WTC11 (cell line): ENCODE data around the gene MOV10L1. TPM values are rescaled to one million over a fixed set of nuclear protein-coding genes. Genes with fewer than 3 reads are reported as not detected.

ENCODE experiments used
- ATAC-seq: fragments of 200-7000 bp; cut with Tn5 transposase; 2 replicates; pipeline ENCODE4 v1.10.0; 2021; ENCODE audit warnings: mild to moderate bottlenecking, moderate library complexity
- CTCF ChIA-PET: fragments of 300-600 bp; sonication (Branson Sonifier 250); formaldehyde crosslinking; loops from one replicate; lab custom pipeline; 2021; ENCODE audit warnings: antibody characterized with exemption; lab: Charles Lee
- POLR2A ChIA-PET: fragments of 350-600 bp; sonication (Branson Sonifier 250); formaldehyde crosslinking; loops from one replicate; lab custom pipeline; 2021; ENCODE audit warnings: antibody characterized with exemption; lab: Charles Lee
- DNase-seq: peaks from one replicate; pipeline ENCODE4 v3.0.0; 2021; ENCODE audit warnings: low spot score
- H3K27ac Mint-ChIP-seq: 2 replicates; pipeline ENCODE4 v1.8.0; 2021; ENCODE audit warnings: mixed read lengths
- H3K27me3 Mint-ChIP-seq: 2 replicates; pipeline ENCODE4 v1.8.0; 2021; ENCODE audit warnings: low read depth, mild to moderate bottlenecking, moderate library complexity, mixed read lengths
- H3K36me3 Mint-ChIP-seq: 2 replicates; pipeline ENCODE4 v1.8.0; 2021; ENCODE audit warnings: mixed read lengths
- H3K4me1 Mint-ChIP-seq: 2 replicates; pipeline ENCODE4 v1.8.0; 2022; ENCODE audit warnings: mixed read lengths
- H3K4me3 Mint-ChIP-seq: 2 replicates; pipeline ENCODE4 v1.8.0; 2021; ENCODE audit warnings: mild to moderate bottlenecking, moderate library complexity, mixed read lengths
- H3K9me3 Mint-ChIP-seq: 2 replicates; pipeline ENCODE4 v1.8.0; 2021; ENCODE audit warnings: mixed read lengths
- AFF4 ChIP-seq: sonication (generic); formaldehyde crosslinking; IDR thresholded peaks from 2 replicates; pipeline ENCODE4 v1.8.1; 2023; ENCODE audit warnings: mild to moderate bottlenecking, missing genetic modification reagents, borderline replicate concordance
- ATF3 ChIP-seq: sonication (generic); formaldehyde crosslinking; conservative IDR thresholded peaks from 2 replicates; pipeline ENCODE4 v1.8.1; 2022; ENCODE audit warnings: mild to moderate bottlenecking, missing genetic modification reagents
- CBFB ChIP-seq: sonication (generic); formaldehyde crosslinking; IDR thresholded peaks from 2 replicates; pipeline ENCODE4 v1.8.1; 2022; ENCODE audit warnings: mild to moderate bottlenecking, low read depth, missing genetic modification reagents
- CDX4 ChIP-seq: fragments of 250-450 bp; sonication (Bioruptor Pico); IDR thresholded peaks from 2 replicates; pipeline ENCODE4 v1.9.0; 2021; ENCODE audit warnings: moderate library complexity, mild to moderate bottlenecking, inconsistent platforms, borderline replicate concordance
- CTCF ChIP-seq: fragments of 200-600 bp; IDR thresholded peaks from 2 replicates; pipeline ENCODE4 v1.8.0; 2022; ENCODE audit warnings: antibody characterized with exemption
- ERG ChIP-seq: fragments of 250-450 bp; sonication (Bioruptor Pico); IDR thresholded peaks from 2 replicates; pipeline ENCODE4 v1.8.0; 2021; ENCODE audit warnings: mild to moderate bottlenecking
- ESRRA ChIP-seq: sonication (generic); formaldehyde crosslinking; IDR thresholded peaks from 2 replicates; pipeline ENCODE4 v1.8.1; 2022; ENCODE audit warnings: mild to moderate bottlenecking, missing genetic modification reagents, borderline replicate concordance
- ETV6 ChIP-seq: sonication (generic); formaldehyde crosslinking; IDR thresholded peaks from 2 replicates; pipeline ENCODE4 v1.8.1; 2022; ENCODE audit warnings: mild to moderate bottlenecking, missing genetic modification reagents
- FOXP1 ChIP-seq: sonication (generic); formaldehyde crosslinking; IDR thresholded peaks from 2 replicates; pipeline ENCODE4 v1.8.0; 2022; ENCODE audit warnings: missing genetic modification reagents, mild to moderate bottlenecking, moderate library complexity, borderline replicate concordance
- FOXP4 ChIP-seq: sonication (generic); formaldehyde crosslinking; IDR thresholded peaks from 2 replicates; pipeline ENCODE4 v1.8.0; 2022; ENCODE audit warnings: mild to moderate bottlenecking, missing genetic modification reagents
- IRF1 ChIP-seq: sonication (generic); formaldehyde crosslinking; IDR thresholded peaks from 2 replicates; pipeline ENCODE4 v1.8.0; 2023; ENCODE audit warnings: missing genetic modification reagents
- MLX ChIP-seq: sonication (generic); formaldehyde crosslinking; IDR thresholded peaks from 2 replicates; pipeline ENCODE4 v1.8.1; 2023; ENCODE audit warnings: mild to moderate bottlenecking, missing genetic modification reagents, moderate library complexity
- NFATC4 ChIP-seq: fragments of 250-450 bp; sonication (Bioruptor Pico); IDR thresholded peaks from 2 replicates; pipeline ENCODE4 v1.9.0; 2021; ENCODE audit warnings: mild to moderate bottlenecking
- NFE2L1 ChIP-seq: sonication (generic); formaldehyde crosslinking; IDR thresholded peaks from 2 replicates; pipeline ENCODE4 v1.8.1; 2023; ENCODE audit warnings: missing genetic modification reagents
- NFYB ChIP-seq: sonication (generic); formaldehyde crosslinking; conservative IDR thresholded peaks from 2 replicates; pipeline ENCODE4 v1.8.0; 2022; ENCODE audit warnings: low read depth, missing genetic modification reagents
- SP1 ChIP-seq: sonication (generic); formaldehyde crosslinking; conservative IDR thresholded peaks from 2 replicates; pipeline ENCODE4 v1.8.1; 2022; ENCODE audit warnings: missing genetic modification reagents
- TCF7 ChIP-seq: sonication (generic); formaldehyde crosslinking; IDR thresholded peaks from 2 replicates; pipeline ENCODE4 v1.8.0; 2022; ENCODE audit warnings: mild to moderate bottlenecking, low read depth, missing genetic modification reagents, moderate library complexity
- USF2 ChIP-seq: sonication (generic); formaldehyde crosslinking; IDR thresholded peaks from 2 replicates; pipeline ENCODE4 v1.8.1; 2023; ENCODE audit warnings: mild to moderate bottlenecking, missing genetic modification reagents, moderate library complexity
- ZNF416 ChIP-seq: fragments of 250-450 bp; sonication (Bioruptor Pico); IDR thresholded peaks from 2 replicates; pipeline ENCODE4 v1.9.0; 2021; ENCODE audit warnings: mild to moderate bottlenecking, inconsistent platforms
- ZNF425 ChIP-seq: fragments of 250-450 bp; sonication (Bioruptor Pico); conservative IDR thresholded peaks from 2 replicates; pipeline ENCODE4 v1.9.0; 2021; ENCODE audit warnings: mild to moderate bottlenecking
- total RNA-seq: library from RNA; stranded (reverse); gene quantifications from 3 replicates; pipeline ENCODE4 v1.2.3, GENCODE V29; 2021

Gene MOV10L1
- total RNA-seq, 1 experiment from 2014 or later, result not detected

GRCh38 chr22:50198624-50199017 is 108.8 kb downstream of the MOV10L1 start:
- Mint-ChIP-seq H3K27ac (no peak overlapping the region), H3K4me3 (no peak overlapping the region), H3K36me3 (peaks cover 9% of the 10 kb centered on the region), H3K27me3 (no peaks in the 10 kb centered on the region), H3K4me1 (peaks cover 12% of the 10 kb centered on the region), H3K9me3 (peaks cover 4% of the 10 kb centered on the region; the same call in 1 of the 2 replicates)
- TF ChIP-seq ETV6 (CRISPR knock-in tag), result no peak
- TF ChIP-seq TCF7 (CRISPR knock-in tag), result no peak
- TF ChIP-seq FOXP1 (CRISPR knock-in tag), result no peak
- no peak for TF ChIP-seq MLX (CRISPR knock-in tag)
- TF ChIP-seq ESRRA (CRISPR knock-in tag), result no peak
- no peak for TF ChIP-seq NFYB
- TF ChIP-seq NFE2L1 (CRISPR knock-in tag), result no peak
- no peak for TF ChIP-seq ZNF416 (CRISPR knock-in tag)
- no peak for TF ChIP-seq ZNF425
- TF ChIP-seq CDX4 (CRISPR knock-in tag), result no peak
- no peak for TF ChIP-seq SP1
- TF ChIP-seq FOXP4 (CRISPR knock-in tag), result no peak
- TF ChIP-seq IRF1 (CRISPR knock-in tag), result no peak
- no peak for TF ChIP-seq USF2
- TF ChIP-seq ATF3 (CRISPR knock-in tag), result no peak
- no peak for TF ChIP-seq CTCF
- no peak for TF ChIP-seq AFF4 (CRISPR knock-in tag)
- TF ChIP-seq ERG (CRISPR knock-in tag), result no peak
- no peak for TF ChIP-seq CBFB
- no peak for TF ChIP-seq NFATC4 (CRISPR knock-in tag)
- DNase-seq, result no peak
- ChIA-PET POLR2A (no interaction called here), CTCF (interaction anchor here (0.9 kb wide), 1 partner anchor 8 kb away, joined by 7 read pairs; no protein-coding TSS in a partner anchor)
- ATAC-seq, result no peak
